ENCODE data around the gene WFDC5. TPM values are rescaled to one million over a fixed set of nuclear protein-coding genes. Genes with fewer than 3 reads are reported as not detected.
A peak's percentile ranks its signal among the peaks of the same experiment; 100 is the strongest.
"Not testable (repeated sequence)": the region's sequence is repeated elsewhere in the genome, so short reads cannot be mapped to it uniquely, and the experiment has no call there.

Gene WFDC5
- not detected for total RNA-seq

- DNase-seq (ENCODE audit: low spot score) = no peak
These were observed at the start of gene WFDC5 for GRCh38 chr20:45114465-45115385. Gene WFDC5, minus strand, starts transcription at chr20:45115174. Its CDS starts 91 bp downstream, at chr20:45115083.

GRCh38 chr20:45163083-45163803 is 48.3 kb upstream of the WFDC5 start:
- DNase-seq (ENCODE audit: low spot score) (no peak), ATAC-seq (no peak)

More at GRCh38 chr20:45114465-45115385, at the start of gene WFDC5:
- no peak for ATAC-seq

GRCh38 chr20:45157962-45158361 is 43.0 kb upstream of the WFDC5 start:
- no peak for ATAC-seq
- no peak for DNase-seq (ENCODE audit: low spot score)

GRCh38 chr20:45156713-45157112 is 41.7 kb upstream of the WFDC5 start:
- DNase-seq (ENCODE audit: low spot score) = no peak
- ATAC-seq = no peak

- not testable (repeated sequence) for ATAC-seq; DNase-seq (ENCODE audit: low spot score)
These were observed 39.8 kb upstream of the WFDC5 start for GRCh38 chr20:45154794-45155193.

GRCh38 chr20:45154183-45154582 is 39.2 kb upstream of the WFDC5 start:
- DNase-seq (ENCODE audit: low spot score) (no peak), ATAC-seq (no peak)

- DNase-seq (ENCODE audit: low spot score) = no peak
- peak; percentile 34 for ATAC-seq
These were observed 38.8 kb upstream of the WFDC5 start for GRCh38 chr20:45153752-45154151.

- ATAC-seq = peak; percentile 79
- DNase-seq (ENCODE audit: low spot score) = no peak
These were observed 38.2 kb upstream of the WFDC5 start for GRCh38 chr20:45153147-45153546.

GRCh38 chr20:45152405-45152804 is 37.4 kb upstream of the WFDC5 start:
- DNase-seq (ENCODE audit: low spot score) (no peak), ATAC-seq (no peak)

- DNase-seq (ENCODE audit: low spot score) (no peak), ATAC-seq (no peak)
These were observed 34.1 kb upstream of the WFDC5 start for GRCh38 chr20:45149062-45149461.

GRCh38 chr20:45140836-45141235 is 25.9 kb upstream of the WFDC5 start:
- ATAC-seq (no peak), DNase-seq (ENCODE audit: low spot score) (no peak)

GRCh38 chr20:45139733-45140375 is 24.9 kb upstream of the WFDC5 start:
- not testable (repeated sequence) for ATAC-seq; DNase-seq (ENCODE audit: low spot score)

- DNase-seq (ENCODE audit: low spot score) (no peak), ATAC-seq (peak; percentile 84)
These were observed 23.8 kb upstream of the WFDC5 start for GRCh38 chr20:45138561-45139300.

GRCh38 chr20:45136911-45137310 is 21.9 kb upstream of the WFDC5 start:
- ATAC-seq = no peak
- DNase-seq (ENCODE audit: low spot score) = no peak

GRCh38 chr20:45128099-45128498 is 13.1 kb upstream of the WFDC5 start:
- DNase-seq (ENCODE audit: low spot score) (no peak), ATAC-seq (no peak)

- ATAC-seq = no peak
- no peak for DNase-seq (ENCODE audit: low spot score)
These were observed 9.4 kb upstream of the WFDC5 start, which contains the start of gene WFDC12 for GRCh38 chr20:45124365-45124764. Gene WFDC12, minus strand, starts transcription at chr20:45124465. Its CDS starts 18 bp downstream, at chr20:45124447.

- no peak for ATAC-seq
- DNase-seq (ENCODE audit: low spot score) = no peak
These were observed 6.4 kb upstream of the WFDC5 start for GRCh38 chr20:45121388-45121787.

GRCh38 chr20:45119556-45120266 is 4.7 kb upstream of the WFDC5 start:
- DNase-seq (ENCODE audit: low spot score) (no peak), ATAC-seq (no peak)

- ATAC-seq = no peak
These were observed 3.1 kb upstream of the WFDC5 start for GRCh38 chr20:45118028-45118427.

GRCh38 chr20:45117581-45117980 is 2.6 kb upstream of the WFDC5 start:
- DNase-seq (ENCODE audit: low spot score) (no peak), ATAC-seq (no peak)

More at GRCh38 chr20:45118028-45118427, 3.1 kb upstream of the WFDC5 start:
- DNase-seq (ENCODE audit: low spot score) = no peak
